ENCODE measurements around the gene KLHL6.

The KLHL6 gene

DNA sequence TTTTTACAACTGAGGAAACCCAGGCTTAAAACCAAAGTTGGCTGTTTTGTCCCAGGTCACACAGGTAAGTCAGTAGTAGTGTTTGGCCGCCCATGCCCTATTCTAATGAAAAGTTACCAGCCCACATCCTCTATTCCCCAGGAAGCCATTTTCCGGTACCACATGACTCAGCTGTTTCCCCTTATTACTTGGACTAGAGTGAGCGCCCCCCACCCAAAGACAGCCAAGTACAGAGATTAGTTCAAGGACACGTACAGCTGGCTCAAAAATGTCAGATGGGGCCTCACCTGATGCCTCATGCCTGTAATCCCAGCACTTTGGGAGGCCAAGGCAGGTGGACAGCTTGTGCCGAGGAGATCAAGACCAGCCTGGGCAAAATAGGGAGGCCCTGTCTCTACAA, 8.5 kb upstream of the KLHL6 start:
- no peak for DNase-seq (ENCODE audit: low spot score)

DNA sequence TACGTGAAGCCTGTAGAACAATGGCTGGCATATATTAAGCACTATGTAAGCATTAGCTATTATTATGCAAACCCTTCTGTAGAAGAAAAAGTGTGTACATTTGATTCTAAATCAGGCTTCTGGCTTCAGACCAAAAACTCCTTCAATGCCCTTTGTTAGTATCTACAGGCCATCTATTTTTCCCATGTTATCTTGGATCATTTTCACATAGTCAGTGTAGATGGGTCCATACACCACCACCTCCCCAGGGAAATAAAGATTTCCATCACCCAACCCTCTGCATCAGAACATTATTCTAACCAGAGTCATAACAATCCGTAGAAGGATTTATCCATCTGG, 8.0 kb upstream of the KLHL6 start:
- DNase-seq (ENCODE audit: low spot score), result no peak

DNA sequence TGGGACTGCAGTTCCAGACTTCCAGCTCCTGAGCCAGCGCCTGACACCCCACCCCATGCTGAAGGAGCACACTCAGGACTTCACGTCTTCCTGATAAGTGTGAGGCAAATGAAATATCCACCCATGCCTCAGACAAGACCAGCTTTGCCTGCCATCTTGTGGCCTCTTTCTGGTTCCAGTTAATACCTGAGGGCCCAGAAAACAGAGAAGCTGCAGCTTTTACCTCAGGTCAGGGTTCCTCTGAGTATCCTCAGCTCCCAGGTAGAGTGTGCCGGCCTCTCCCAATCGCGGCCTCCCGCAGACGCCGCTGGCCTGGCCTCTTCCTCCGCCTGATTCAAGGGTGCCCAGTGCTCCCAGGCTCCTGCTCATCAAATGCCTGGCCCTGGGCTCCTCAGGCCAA, 5.1 kb upstream of the KLHL6 start:
- no peak for DNase-seq (ENCODE audit: low spot score)

DNA sequence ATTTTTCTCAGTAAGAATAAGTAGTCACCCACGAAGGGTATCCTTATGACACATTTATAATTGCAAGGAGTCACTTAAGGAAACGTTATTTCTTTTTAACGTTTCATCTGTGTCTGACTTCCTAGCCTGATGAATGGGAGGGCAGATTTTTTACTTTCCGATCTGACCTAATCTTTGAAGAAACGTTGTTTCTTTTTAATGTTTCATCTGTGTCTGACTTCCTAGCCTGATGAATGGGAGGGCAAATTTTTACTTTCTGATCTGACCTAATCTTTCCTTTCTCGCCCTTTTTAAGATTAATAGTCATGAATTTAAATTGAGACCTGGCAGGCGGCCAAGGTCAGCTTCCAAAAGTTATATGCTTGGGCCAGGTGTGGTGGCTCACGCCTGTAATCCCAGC, 3.0 kb upstream of the KLHL6 start:
- no peak for DNase-seq (ENCODE audit: low spot score)

DNA sequence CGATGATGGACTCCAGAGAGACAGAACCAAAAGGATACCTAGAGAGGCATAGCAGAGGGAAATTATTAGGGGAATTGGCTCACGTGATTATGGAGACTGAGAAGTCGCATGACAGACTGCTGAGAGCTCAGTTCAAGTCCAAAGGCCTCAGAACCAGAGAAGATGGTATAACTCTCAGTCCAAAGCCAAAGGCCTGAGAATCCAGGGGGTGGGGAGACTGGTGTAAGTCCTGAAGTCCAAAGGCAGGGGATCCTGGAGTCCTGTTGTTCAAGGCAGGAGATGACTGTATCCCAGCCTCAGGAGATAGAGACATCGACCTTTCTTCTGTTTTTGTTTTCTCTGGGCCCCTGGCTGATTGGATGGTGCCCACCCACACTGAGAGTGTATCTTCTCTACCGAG, 1.2 kb upstream of the KLHL6 start:
- no peak for DNase-seq (ENCODE audit: low spot score)

DNA sequence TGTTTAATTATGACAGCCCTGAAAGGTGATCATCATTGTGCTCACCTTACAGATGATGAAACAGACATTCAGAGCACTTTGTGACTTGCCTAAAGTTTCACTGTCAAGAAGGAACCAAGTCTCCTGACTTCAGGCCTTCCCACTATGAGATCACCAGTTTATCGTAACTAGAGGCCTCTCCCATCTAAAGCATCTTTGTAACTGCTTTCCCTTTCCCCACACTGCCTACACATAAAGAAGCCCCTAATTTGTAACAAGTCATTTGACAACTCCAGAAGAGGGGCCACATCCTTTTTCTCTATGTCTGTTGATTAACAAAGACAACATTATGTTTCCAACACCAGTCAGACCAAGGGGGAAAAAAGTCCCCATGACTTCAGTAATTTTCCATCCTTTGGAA, 1.1 kb downstream of the KLHL6 start:
- no peak for DNase-seq (ENCODE audit: low spot score)

DNA sequence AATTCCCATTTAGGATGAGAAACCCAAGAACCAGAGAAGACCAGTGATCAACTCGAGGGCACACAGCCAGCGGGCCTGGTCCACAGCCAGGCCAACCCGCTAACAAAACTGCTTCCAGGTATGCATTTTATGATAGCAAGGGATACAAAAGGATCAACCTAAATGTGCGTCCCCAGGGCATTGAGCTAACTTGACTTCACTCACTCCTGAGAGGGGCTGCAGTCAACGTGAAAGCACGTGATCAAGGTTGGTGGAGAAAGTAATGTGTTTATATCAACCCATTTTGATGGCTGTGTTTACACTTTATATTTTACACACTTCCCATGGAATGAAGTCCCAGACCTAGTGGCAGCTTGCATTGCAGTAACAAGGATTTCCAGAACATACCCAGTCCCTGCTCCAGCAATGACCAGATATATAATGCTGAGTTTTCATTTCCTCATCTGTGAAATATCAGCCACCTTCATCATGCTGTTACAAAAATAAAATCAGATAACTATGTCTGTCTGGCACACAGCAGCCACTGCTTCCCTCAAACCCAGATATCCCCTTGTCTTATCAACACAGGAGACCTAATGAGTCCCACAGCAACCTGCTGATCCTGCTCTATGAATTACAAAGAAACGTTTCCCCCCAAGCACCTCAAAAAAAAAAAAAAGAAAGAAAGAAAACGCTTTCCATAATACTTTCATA, 2.0 kb downstream of the KLHL6 start:
- no peak for DNase-seq (ENCODE audit: low spot score)

DNA sequence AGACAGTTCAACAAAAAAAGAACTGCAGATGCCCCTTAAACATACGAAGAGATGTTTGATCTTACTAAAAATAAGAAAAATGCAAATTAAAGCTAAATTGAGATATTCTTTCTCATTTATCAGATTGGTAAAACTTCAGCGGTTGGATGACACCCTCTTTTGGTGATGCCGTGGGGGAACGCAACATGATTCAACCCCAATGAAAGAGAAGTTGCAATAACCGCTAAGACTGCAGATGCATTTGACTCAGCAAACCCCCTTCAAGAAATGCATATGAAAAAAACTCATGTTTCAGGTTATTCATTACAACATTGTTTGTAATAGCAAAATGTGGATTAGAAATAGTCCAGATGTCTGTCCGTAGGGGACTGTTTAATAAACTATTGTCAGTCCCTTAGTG, 3.6 kb downstream of the KLHL6 start:
- no peak for DNase-seq (ENCODE audit: low spot score)

DNA sequence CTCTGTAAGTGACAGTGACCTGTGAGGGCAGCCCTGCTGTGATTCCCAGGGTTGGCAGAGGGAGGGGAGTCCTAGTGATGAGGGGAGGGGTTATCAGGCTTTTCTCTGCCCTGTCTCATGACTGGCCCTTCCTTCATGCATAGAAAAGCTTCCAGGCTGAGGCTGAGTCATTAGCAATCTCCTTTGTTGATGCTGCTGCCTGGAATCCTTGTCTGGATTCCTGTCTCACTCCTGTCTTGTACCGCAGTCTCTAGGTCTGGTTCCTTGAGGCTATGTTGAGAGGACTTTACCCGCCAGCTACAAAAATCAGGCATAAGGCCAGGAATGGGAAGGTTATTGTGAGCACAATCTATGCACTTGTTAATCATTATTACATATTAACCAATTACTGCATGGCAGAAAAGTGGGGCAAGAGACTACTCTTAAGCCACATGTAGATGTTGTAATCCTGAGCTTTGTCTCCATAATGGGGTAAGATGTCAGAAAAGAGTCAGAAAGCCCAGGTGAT, 7.2 kb downstream of the KLHL6 start:
- peak; percentile 83 for DNase-seq (ENCODE audit: low spot score)

DNA sequence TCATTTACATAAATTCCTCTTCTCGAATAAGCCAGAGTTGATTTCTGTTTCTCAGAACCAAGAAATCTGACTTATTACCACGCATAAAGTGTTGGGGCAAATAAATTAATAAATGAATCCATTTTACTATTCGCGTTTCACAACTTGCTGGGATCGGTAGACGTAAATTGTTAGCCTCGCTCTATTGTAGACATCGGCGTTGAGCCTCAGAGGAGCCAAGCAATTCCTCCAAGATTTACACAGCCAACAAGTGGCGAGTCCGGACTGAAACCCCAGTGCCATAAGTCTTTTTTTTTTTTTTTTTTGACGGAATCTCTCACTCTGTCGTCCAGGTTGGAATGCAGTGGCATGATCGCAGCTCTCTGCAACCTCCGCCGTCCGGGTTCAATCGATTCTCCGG, 8.9 kb downstream of the KLHL6 start:
- DNase-seq (ENCODE audit: low spot score), result no peak

DNA sequence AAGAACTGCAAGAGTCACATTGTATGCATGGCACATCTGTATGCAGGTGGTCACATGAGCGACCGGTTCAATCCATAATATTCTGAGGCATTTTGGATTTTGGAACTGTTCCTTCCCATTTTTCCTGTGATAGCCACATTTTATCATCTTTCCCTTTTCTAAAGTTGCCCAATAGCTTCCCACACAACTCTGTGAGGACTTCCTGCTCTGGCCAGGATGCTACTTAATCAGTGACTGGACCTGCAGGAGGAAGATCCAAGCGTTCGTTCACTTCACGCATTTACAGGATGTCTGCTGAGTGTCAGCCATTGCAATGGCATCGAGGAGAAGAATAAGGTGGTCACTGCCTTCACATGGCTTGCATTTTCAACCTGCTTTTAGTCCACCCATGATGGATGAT, 9.8 kb downstream of the KLHL6 start:
- DNase-seq (ENCODE audit: low spot score), result no peak

DNA sequence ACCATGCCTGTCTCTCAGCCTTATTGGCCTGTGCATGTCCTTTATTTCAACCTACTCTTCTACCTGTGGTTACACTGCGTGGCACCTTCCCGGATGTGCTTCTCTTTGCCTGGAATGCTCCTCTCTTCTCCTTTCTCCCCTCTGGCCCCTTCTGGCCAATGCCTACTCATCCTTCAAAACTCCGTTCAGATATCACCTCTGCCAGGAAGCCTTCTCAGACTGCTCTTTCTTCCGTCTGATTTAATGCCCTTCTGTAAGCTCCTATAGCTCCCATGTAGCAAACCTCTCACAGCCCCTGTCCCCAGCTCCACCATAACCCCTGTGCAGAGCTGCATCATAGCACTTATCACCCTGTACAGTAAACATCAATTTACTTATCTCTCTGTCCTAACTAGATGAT, 13.2 kb downstream of the KLHL6 start:
- DNase-seq (ENCODE audit: low spot score), result no peak

DNA sequence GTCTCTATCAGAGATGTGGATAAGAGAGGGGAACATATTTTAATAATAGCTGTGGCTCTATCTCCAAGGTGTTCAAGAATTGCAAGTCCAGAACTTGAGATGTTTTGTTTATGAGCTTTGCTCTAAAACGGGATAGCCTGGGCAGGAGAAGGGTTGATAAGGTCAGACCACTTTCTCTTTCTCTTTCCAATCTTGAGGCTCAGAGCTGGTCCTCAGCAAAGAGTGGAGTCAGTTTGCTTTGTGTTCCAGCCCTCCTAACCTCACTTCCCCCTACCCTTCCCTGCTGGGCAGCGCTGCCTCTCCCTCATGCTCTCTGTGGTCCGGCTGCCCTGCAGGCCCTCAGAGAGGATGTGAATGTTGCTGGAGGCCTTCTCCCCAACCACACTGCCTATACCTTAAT, 13.8 kb downstream of the KLHL6 start:
- no peak for DNase-seq (ENCODE audit: low spot score)

DNA sequence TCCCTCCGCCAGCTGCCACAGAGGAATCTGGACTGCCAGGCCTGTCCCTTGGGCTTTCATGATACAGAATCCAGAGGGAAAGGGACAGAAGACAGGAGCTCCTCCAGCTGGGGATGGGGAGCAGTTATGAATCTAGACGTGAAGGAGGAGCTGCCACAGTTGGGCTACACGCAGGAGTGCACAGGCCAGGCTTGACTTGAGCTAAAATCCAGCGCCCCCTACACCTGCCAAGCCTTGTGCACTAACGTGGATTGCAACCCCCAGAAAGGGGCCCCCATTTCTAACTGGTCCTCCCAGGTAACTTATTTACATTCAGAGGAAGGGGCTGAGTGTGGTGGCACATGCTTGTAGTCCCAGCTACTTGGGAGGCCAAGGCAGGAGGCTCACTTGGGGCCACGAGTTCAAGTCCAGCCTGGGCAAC, 14.3 kb downstream of the KLHL6 start:
- no peak for DNase-seq (ENCODE audit: low spot score)

DNA sequence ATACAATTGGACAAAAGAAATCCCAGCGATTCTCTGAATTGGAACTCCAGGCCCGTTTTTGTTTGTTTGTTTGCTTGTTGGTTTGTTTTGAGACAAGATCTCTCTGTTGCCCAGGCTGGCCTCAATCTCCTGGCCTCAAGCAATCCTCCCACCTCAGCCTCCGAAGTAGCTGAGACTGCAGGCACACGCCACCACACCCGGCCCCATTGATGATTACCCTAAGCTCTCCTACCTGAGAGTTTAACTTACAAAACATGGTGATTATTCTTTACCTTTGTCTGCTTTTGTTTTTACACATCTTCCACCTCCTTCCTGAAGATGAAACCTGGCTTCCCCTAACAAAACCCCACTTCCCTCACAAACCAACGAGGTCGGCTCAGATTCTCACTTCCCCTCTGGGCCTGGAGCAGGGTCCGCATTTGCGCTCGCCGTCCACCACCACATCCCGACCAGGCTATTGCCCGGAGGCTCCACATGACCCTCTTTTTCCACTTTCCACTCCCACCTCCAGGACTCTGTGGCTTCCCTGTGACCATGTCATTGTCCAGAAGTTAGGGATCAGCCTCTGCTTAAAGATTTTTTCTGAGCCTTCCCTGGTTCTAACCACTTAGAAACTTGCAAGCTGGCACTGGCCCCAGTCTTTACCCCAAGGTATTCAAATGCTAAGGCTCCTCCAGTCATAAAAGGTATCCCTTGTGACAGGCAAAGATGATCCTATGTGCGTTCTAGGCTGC, 14.8 kb downstream of the KLHL6 start:
- no peak for DNase-seq (ENCODE audit: low spot score)

DNA sequence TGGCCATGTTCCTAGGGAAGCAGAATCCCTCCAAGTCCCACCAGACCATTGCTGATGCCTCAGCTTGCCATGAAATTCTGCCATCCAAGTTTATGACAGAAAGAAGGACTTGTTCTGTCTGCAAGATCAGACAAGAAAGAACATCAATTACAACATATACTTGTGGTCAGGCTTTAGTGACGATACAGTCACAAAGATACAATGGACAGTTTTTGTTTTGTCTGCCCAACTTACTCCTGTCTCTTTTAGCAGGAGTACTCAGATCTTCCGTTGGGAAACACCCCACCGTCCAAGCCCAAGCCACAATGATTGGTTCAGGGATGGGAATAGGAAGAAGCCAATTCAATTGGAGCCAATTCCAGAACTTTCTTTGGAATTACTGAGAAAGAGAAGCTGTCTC, 15.7 kb downstream of the KLHL6 start:
- DNase-seq (ENCODE audit: low spot score), result no peak

DNA sequence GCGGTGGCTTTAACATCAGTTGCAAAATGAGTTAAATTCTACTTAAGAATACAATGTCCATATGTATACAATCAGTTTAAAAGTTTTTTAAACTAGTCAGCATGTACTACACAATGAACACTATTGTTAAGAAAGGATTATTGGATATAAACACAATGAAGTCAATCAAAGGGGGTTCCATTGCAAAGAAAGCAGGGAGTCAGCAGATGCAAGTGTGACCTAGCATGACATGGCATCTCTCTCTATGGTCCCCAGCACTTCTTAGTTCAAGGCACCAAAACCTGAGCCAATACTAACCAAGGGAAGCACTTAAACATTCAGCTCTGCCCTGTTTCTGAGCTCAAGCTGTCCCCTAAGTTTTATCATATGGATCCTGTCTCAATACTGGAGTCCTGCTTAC, 17.0 kb downstream of the KLHL6 start:
- DNase-seq (ENCODE audit: low spot score), result no peak

DNA sequence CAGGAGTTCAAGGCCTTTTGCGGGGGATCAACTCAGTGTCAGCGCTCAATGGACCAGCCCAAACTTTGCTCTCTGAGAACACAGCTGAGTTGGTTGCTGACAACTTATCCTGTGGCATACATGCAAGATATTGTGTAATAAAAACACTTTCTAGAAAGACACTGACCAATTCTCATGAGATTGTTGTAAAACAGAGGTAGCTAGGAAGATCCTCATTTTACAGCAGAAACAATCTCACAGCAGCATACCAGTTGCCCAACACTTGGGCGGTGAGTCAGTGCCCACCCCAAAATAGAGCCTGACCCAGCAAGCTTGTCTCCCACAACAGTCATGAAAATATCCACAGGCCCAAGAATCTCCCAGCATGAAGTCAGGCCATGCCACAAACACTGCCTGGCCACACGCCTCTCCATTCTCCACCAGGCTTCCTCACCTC, 18.2 kb downstream of the KLHL6 start:
- peak; percentile 80 for DNase-seq (ENCODE audit: low spot score)

DNA sequence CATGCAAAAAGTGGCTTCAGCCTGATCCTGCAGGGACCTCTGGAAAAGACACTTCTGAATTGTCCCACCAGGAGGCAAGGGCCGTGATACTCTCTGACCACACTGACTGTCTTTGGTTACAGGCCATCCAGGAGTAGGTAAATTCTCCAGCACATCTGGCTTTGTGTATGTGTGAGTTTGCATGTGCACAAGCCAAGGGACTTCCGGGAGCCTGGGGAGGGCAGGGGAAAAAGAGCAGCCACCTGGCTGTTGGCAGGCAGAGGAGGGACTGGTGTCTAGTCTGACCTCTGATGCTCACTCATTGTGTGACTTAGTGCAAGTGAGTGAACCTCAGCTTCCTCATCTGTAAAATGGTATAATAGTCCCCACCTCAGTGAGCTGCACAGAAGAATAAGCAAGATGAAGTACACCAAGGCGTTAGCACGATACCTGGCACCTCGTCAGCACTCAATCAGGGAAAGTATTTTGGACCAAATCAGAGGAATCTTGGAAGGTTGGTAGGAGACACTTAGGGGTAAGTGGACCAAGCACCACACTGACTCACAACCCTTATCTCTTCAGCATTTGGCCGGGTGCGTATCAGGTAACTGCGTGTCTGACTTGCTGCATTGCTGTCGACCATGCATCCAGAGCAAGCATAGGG, 19.1 kb downstream of the KLHL6 start:
- DNase-seq (ENCODE audit: low spot score), result no peak

DNA sequence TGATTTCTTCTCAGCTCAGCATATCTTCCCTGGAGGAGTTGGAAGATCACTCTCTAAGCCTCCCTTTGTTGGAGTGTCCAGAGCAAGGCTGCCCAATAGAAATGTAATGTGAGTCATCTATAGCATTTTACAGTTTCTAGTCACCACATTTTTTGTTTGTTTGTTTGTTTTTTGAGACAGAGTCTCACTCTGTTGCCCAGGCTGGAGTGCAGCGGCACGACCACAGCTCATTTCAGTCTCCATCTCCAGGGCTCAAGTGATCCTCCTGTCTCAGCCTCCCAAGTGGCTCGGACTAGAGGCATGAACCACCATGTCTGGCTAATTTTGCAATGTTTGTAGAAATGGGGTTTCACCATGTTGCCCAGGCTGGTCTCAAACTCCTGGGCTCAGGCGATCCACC, 21.3 kb downstream of the KLHL6 start:
- no peak for DNase-seq (ENCODE audit: low spot score)

DNA sequence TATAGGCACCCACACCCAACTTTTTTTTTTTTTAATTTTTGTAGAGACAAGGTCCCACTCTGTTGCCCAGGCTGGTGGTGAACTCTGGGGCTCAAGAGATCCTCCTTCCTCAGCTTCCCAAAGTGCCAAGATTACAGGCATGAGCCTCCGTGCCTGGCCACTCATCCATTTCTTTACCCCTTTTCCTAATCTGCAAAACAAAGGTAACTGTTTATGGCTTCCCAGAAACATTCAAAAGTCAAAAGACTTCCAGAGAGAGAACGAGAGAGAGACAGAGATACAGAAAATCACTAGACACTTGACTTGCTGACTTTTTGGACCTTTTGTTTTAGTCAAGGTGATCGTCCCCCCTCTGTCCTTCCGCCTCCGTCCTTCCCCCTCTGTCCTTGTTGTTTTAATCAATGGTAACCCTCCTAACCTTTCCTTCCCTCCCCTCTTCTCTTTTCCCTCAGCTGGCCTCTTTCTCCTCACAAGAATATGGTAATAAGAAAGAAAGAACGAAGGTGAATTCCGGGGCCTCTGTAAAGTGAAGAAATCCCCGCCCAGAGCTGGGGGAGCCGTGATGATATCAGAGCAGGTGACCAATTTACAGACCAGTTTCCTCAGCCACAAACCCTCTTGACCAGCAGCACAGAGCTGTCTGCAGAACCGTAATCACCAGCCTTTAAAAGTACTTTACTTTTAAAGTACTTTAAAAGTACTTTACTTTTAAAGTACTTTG, 21.9 kb downstream of the KLHL6 start:
- no peak for DNase-seq (ENCODE audit: low spot score)

DNA sequence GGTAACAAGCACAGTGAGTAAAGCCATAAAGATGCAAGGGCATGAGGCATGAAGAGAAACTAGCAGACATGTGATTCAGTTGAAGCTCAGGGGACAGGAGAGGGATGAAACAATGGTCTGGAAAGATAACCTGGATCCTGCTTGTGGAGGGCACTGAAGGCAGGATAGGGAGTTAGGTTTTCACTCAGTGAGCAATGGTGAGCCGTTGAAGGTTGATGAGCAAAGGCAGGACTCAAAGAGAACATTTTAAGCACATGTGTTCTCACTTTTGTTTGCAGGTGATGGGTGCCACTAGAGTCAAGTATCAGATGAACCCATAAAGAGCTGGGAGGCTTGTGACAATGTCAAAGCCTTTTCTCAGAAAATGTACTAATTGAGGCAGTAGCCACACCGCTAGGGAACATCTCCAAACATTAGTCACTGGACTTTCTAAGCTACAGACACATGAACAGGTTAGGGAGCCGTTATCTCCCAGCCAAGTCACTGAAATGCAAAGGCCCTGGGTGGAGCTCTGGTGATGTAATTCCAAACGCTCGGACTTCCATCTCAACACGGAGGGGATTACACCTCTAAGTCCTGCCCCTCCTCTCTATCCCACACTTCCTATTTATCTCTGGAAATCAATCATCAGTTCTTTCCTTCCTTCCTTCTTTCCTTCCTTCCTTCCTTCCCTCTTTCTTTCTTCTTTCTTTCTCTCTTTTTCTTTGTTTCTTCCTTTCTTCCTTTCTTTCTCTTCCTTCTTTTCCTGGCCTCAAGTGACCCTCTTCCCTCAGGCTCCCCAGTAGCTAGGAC, 22.7 kb downstream of the KLHL6 start:
- no peak for DNase-seq (ENCODE audit: low spot score)
